GM18526 (cell line): ENCODE results near the gene HAUS3.

ENCODE experiments used
- POLR2A ChIP-seq: IDR thresholded peaks from 3 replicates; pipeline ENCODE4 v1.6.1; 2011; ENCODE audit not compliant: insufficient read length; ENCODE audit errors: extremely low read depth

Gene HAUS3

GRCh38 chr4:2243681-2244380 is 1.9 kb upstream of the HAUS3 start:
- TF ChIP-seq POLR2A = no peak

DNA sequence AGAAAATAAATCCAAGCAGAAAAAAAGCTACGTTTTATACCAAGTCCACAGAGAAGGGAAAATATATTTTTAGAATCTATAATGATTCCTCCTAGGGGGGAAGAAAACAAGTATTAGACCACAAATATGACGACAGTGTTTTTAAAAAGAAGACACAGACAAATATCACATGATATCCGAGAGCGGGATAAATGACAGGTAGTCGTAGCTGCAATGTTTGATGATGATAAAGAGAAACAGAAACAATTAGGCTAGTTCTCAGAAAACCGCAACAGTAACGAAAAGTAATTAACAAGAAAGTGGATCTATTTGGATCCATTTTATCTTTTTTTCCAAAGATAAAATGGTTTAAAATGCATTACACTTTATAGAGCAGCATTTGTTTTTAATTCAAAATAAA is 918 bp downstream of the HAUS3 start:
- no peak for TF ChIP-seq POLR2A

- TF ChIP-seq POLR2A = no peak
Observed at GRCh38 chr4:2236944-2237666, 4.8 kb downstream of the HAUS3 start.

- no peak for TF ChIP-seq POLR2A
Observed at GRCh38 chr4:2231082-2231481, 10.8 kb downstream of the HAUS3 start.

DNA sequence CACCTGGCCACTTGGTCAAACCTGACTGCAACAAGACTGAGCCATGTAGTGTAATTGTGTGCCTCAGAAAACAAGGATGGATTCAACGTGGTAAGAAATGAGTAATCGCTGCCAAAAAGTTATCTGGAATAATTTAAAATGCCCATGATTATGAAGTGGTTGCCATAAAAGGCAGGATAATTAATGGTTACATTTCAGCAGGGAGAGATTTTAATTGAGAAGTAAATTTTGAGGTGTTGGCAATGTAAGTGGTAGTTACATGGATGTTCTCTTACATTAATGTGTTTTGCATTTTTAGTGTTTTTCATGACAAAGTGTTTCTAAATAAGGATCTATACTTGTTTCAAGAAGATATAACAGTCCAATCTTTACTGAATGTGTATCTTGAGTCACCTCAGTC is 15.7 kb downstream of the HAUS3 start:
- no peak for TF ChIP-seq POLR2A

DNA sequence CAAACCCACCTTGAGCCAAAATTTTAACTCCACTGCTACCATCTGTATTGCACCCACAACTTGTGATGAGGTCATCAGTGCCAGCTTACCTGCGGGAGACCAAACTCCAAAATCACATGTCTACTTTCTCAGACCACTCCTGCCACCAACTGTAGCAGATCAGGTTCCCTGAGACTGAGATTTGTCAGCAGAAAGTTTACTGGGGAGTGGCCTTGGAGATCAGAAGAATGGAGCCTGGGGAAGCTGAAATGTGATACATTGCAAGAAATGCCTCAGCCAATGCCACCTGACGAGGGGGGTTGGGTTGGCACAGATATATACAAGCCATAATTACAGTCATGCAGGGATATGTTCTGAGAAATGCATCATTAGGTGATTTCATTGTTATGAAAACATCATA is 19.1 kb downstream of the HAUS3 start:
- TF ChIP-seq POLR2A = no peak

DNA sequence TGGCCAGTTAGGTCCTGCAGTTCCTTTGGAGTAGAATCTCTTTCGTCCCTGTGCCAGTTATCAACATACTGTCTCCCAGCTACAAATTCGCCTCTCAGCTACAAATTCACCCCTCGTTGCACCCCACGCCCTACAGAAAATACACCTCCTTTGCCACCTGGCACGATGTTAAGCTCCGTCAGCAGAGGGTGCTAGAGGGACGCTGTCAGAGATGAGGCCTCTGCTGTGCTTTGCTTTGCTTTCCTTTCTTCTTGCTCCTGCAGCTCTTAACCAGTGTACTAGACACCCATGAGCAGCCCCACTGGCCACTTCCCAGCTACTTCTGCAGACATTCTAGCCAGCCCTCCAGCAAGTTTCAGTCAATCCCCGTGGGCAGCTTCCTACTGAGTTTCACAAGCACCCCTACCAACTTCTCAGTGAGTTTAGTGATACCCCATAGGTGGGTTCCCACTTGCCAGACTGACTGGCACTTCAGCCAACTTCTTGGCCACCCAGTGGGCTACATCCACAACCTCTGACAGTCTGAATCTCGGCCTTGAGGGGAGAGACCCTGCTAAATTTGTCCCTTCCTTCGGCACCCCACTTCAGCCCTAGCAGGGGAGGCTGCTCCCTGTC is 21.8 kb downstream of the HAUS3 start:
- no peak for TF ChIP-seq POLR2A

GRCh38 chr4:2219233-2219760 is 22.6 kb downstream of the HAUS3 start:
- TF ChIP-seq POLR2A = no peak

- no peak for TF ChIP-seq POLR2A
Observed at GRCh38 chr4:2218436-2218835, 23.5 kb downstream of the HAUS3 start.

DNA sequence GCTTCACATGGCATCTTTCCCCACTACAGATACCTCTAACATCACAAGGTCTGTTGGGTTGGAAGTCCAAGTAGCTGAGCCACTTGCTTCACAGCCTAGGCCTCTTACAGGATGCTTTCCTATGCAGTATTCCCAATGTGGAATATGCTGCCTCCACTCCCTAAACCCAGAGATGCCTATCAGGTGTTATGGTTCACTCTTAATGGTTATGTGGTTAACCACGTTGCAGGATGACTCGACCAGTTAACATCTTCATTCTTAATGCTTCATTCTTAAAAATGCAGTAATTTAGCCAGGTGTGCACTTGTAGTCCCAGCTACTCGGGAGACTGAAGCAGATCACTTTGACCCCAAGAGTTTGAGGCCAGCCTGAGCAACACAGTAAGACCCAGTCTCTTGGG is 24.2 kb downstream of the HAUS3 start:
- TF ChIP-seq POLR2A = no peak

GRCh38 chr4:2212831-2213230 is 29.1 kb downstream of the HAUS3 start:
- TF ChIP-seq POLR2A = no peak

GRCh38 chr4:2194496-2194895 is 47.4 kb downstream of the HAUS3 start:
- TF ChIP-seq POLR2A = no peak

DNA sequence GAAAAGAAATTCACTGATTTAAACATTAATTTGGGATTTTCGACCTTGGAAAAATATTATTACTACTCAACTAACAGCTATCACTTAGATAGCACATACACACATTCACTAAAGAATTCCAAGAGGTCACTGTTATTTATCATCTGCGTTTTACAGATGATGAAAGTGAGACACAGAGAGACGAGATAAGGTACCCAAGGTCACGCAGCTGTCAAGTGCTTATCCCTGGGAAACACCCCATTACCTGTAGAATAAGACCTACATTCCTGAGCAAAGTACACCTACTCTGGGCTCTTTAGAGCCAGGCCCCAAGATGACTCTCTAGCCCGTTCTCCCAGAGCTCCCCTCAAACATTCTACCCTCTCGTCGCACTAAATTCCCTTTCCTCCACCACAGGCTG is 48.6 kb downstream of the HAUS3 start:
- no peak for TF ChIP-seq POLR2A

DNA sequence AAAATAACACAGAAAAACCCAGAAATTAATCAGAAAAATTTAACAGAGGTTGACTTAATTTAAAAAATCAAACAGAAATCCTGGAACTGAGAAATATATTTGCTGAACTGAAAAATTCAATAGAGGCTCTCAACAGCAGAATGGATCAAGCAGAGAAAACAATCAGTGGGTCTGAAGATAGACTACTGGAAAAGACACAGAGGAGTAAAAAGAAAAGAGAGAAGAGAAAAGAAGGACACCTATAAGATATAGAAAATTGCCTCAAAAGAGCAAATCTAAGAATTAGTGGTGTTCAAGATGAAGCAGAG is 55.1 kb downstream of the HAUS3 start:
- no peak for TF ChIP-seq POLR2A

DNA sequence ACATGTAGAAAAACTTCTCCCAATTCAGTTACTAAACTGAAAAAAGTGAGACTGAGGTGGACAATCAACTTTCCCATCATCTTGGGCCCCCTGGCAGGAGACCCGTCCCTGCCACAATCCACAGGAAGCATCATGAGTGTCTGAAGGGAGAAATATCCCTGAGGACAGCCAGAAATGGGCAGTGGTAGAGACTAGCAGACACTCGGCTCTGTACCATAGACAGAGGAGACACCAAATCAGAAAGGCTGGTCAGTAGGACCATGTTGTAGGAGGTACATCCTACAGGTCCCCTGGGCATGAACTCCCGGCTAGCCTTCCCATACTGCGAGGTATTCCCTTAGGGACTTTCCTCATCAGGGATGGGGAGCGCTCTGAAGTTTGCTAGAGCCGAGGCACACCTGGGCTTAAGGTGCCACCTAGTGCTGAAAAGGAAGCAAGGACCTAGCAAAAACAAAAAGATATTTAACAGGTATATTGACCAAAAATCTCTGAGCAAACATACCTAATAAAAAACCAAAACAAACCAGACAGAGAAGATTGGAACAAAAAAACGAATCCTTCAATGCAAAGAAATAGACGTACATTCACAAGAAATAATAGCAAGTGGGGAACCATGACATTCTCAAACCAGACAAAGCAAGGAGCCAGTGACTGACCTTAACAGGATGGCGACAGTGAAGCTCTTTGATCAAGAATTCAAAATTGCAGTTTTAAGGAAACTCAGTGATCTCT is 55.6 kb downstream of the HAUS3 start:
- no peak for TF ChIP-seq POLR2A

- no peak for TF ChIP-seq POLR2A
Observed at GRCh38 chr4:2183394-2183793, 58.5 kb downstream of the HAUS3 start.

DNA sequence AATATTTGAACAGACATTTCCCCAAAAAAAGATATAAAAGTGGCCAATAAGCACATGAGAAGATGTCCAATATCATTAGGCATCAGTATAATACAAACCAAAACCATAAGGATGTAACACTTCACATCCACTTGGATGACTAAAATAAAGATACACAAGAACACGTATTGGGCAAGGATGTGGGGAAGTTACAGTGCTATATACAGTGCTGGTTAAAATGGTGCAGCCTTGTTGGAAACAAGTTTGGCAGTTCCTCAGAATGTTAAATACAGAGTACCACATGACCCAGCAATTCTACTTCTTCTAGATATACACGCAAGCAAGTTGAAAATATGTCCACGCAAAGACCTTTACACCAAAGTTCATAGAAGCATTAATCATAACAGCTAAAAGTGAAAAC is 58.9 kb downstream of the HAUS3 start:
- TF ChIP-seq POLR2A = no peak
